GM12892 (cell line): ENCODE data around the gene RETREG1.

Experiments
- POLR2A ChIP-seq: IDR thresholded peaks from 2 replicates; pipeline ENCODE4 v1.6.1; 2011; ENCODE audit warnings: low read depth, low read length, control low read depth
- POLR2AphosphoS5 ChIP-seq: IDR thresholded peaks from 2 replicates; pipeline ENCODE4 v1.6.1; 2011; ENCODE audit warnings: low read depth, low read length, control low read depth

- TF ChIP-seq POLR2A (no peak), POLR2AphosphoS5 (no peak)
Observed at GRCh38 chr5:16579142-16579847, 37.5 kb downstream of the RETREG1 start.
